Stimulated activated CD4-positive, alpha-beta T cell treated with anti-CD3 and anti-CD28 coated beads, Interleukin-2, amount 100 ng/mL, for 4 hours (primary cell): ENCODE results near the gene PYY.

ENCODE experiments used
- DNase-seq: peaks from one replicate; pipeline ENCODE4 v3.0.0-alpha.2; 2020; ENCODE audit warnings: low read depth

The PYY gene

GRCh38 chr17:43915559-43915958 lies 38.2 kb downstream of the PYY start:
- no peak for DNase-seq

GRCh38 chr17:43914451-43914850 lies 39.3 kb downstream of the PYY start:
- no peak for DNase-seq

- DNase-seq, result no peak
These were observed 40.2 kb downstream of the PYY start for GRCh38 chr17:43913584-43913983.

GRCh38 chr17:43912635-43913304 lies 41.0 kb downstream of the PYY start:
- no peak for DNase-seq

GRCh38 chr17:43911904-43912303 lies 41.8 kb downstream of the PYY start:
- no peak for DNase-seq

GRCh38 chr17:43909537-43910231 lies 44.1 kb downstream of the PYY start:
- DNase-seq, result no peak

GRCh38 chr17:43907998-43908721 lies 45.6 kb downstream of the PYY start:
- peak; percentile 39 for DNase-seq

- DNase-seq, result peak; percentile 33
These were observed 46.2 kb downstream of the PYY start, which contains the start of gene MPP2 for GRCh38 chr17:43907425-43907981. Gene MPP2 (minus strand): TSS chr17:43907536. CDS start chr17:43904460, 3,076 bp downstream.

GRCh38 chr17:43906951-43907424 lies 46.8 kb downstream of the PYY start:
- no peak for DNase-seq

- DNase-seq, result no peak
These were observed 47.5 kb downstream of the PYY start for GRCh38 chr17:43905985-43906852.

GRCh38 chr17:43905400-43905984 lies 48.2 kb downstream of the PYY start:
- no peak for DNase-seq
